Transverse colon (tissue), 4 donors: ENCODE results near the gene AK2. TPM values are rescaled to one million over a fixed set of nuclear protein-coding genes. Genes with fewer than 3 reads are reported as not detected.

Source experiments
- DNase-seq: peaks from one replicate; pipeline ENCODE4 v3.0.0-alpha.2; 2019
- H3K27ac ChIP-seq, 4 donors: fragments of 200-600 bp; sonication (generic); 2 replicates each; pipeline ENCODE4 v1.5.1; 2016 to 2018; ENCODE audit warnings: inconsistent platforms in 4 of 4
- H3K27me3 ChIP-seq: fragments of 200-600 bp; sonication (generic); 2 replicates; pipeline ENCODE4 v1.5.1; 2017; ENCODE audit warnings: inconsistent platforms
- H3K36me3 ChIP-seq, 4 donors: fragments of 200-600 bp; sonication (generic); 2 replicates each; pipeline ENCODE4 v1.5.1; 2017 to 2019; ENCODE audit warnings: inconsistent platforms in 4 of 4
- H3K4me1 ChIP-seq, 4 donors: fragments of 200-600 bp; sonication (generic); 2 replicates each; pipeline ENCODE4 v1.5.1; 2017 to 2020; ENCODE audit warnings: inconsistent platforms in 4 of 4
- H3K4me3 ChIP-seq, 4 donors: fragments of 200-600 bp; sonication (generic); 1 replicate in 1 of 4; 2 replicates in 3 of 4; pipeline versions ENCODE4 v1.5.1 to v1.6.1; 2017 to 2019; ENCODE audit warnings: inconsistent platforms in 4 of 4
- H3K9me3 ChIP-seq, 2 donors: fragments of 200-600 bp; sonication (generic); 2 replicates each; pipeline ENCODE4 v1.5.1; 2017 to 2019; ENCODE audit warnings: inconsistent platforms in 2 of 2
- EP300 ChIP-seq: sonication (generic); formaldehyde crosslinking; IDR thresholded peaks from one replicate; pipeline ENCODE4 v1.6.1; 2017; ENCODE audit warnings: antibody characterized with exemption, low read depth
- POLR2A ChIP-seq: fragments of 450-650 bp; IDR thresholded peaks from one replicate; pipeline ENCODE4 v1.6.1; 2016; ENCODE audit warnings: antibody characterized with exemption, mild to moderate bottlenecking, moderate library complexity
- POLR2AphosphoS5 ChIP-seq, 3 donors: sonication (generic); formaldehyde crosslinking; IDR thresholded peaks; one replicate each; pipeline ENCODE4 v1.6.1; 2016; ENCODE audit warnings: antibody characterized with exemption in 3 of 3
- WGBS, 2 donors: methylation state at CpG; one replicate each; pipeline ENCODE4 v1.1.5; 2018; ENCODE audit warnings: low coverage in 1 of 2; 5-methylcytosine and 5-hydroxymethylcytosine counted together
- in situ Hi-C, 4 donors: fragments of 200-750 bp; cut with MboI; loops; one replicate each; pipeline versions ENCODE4 v1.15.0 to v1.15.1; 2017; ENCODE audit warnings: low sequenced_read_pairs in 3 of 4, low pct_ligation_motif_present in 1 of 4, low pct_unique_long_range_greater_than_20kb in 1 of 4
- intact Hi-C: fragments of 100-400 bp; cut with DNase I; formaldehyde crosslinking; loops from one replicate; pipeline ENCODE4 v1.15.1; 2023; ENCODE audit warnings: low total_unique reads
- total RNA-seq, 4 donors: library from RNA; depleted of rRNA; stranded (reverse); fragments of >200 nt; gene quantifications; one replicate each; pipeline ENCODE4 v1.1.0, GENCODE V29; 2016
- TF ChIP-seq, protein P1 (sequence below), 5 experiments: fragments of 200-600 bp in 3 of 5; fragments of 450-650 bp in 2 of 5; sonication (generic) in 3 of 5; IDR thresholded peaks; 1 replicate in 2 of 5; 2 replicates in 3 of 5; pipeline ENCODE4 v1.5.1; 2016 to 2017; ENCODE audit warnings: antibody characterized with exemption in 5 of 5, inconsistent platforms in 3 of 5, mild to moderate bottlenecking in 2 of 5, moderate library complexity in 1 of 5

Gene AK2
- total RNA-seq, 4 donors from 2014 or later, result 209 to 296 (median 211) TPM

DNA sequence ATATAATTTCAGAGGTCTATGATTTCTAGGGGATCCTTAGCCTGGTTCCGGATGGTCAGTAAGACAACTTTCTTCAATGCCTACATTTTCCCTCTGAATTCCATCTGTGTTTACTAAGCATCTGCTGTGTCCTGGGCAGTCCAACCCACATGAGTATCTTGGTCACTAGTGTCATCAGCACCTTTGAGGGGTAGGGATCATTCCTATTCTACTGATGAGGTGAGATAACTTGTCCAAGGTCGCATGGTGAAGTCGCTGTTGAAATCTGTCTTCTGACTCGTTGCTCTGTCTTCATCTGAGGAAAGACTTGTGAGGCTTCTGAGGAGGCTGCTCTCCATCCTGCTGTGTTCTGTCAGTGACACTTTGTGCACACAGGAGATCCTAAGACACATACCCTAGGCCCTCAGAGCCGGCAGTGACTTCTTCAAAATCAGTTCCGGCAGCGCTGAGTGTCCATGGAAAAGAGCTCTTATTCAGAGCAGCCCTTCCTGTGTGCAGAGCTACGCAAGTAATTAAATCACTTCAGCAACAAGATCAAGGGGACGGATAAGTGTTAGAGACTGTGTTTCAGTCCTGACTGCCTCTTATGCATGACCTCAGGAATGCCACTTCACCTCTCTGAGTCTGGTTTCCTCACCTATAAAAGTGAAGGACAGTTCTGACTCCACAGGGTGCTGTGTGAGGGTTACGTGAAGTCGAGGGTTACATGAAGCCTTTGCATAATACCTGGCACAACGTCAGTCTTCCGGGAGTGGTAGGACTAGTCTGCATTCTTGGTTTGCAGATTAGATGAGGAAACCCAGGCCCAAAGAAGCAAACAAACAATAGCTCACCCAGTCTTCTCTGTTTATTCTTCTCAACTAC is 28.4 kb downstream of the AK2 start:
- in situ Hi-C loops (loop anchor here in 1 of 4 donors (10.0 kb wide), 1 partner anchor 73 kb away; no protein-coding TSS in a partner anchor), intact Hi-C loops (no loop called here)
- TF ChIP-seq, protein P1, sequence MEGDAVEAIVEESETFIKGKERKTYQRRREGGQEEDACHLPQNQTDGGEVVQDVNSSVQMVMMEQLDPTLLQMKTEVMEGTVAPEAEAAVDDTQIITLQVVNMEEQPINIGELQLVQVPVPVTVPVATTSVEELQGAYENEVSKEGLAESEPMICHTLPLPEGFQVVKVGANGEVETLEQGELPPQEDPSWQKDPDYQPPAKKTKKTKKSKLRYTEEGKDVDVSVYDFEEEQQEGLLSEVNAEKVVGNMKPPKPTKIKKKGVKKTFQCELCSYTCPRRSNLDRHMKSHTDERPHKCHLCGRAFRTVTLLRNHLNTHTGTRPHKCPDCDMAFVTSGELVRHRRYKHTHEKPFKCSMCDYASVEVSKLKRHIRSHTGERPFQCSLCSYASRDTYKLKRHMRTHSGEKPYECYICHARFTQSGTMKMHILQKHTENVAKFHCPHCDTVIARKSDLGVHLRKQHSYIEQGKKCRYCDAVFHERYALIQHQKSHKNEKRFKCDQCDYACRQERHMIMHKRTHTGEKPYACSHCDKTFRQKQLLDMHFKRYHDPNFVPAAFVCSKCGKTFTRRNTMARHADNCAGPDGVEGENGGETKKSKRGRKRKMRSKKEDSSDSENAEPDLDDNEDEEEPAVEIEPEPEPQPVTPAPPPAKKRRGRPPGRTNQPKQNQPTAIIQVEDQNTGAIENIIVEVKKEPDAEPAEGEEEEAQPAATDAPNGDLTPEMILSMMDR (IDR thresholded peaks at IDR 0.05), result no peak
- no peak for TF ChIP-seq POLR2A
- no peak for TF ChIP-seq POLR2AphosphoS5 (IDR thresholded peaks at IDR 0.05)
- TF ChIP-seq EP300, result no peak
- Histone ChIP-seq H3K4me3 (no peak overlapping the region), H3K36me3 (peaks cover 0 to 11% (median 5%) of the 10 kb centered on the region in 4 donors), H3K27ac (peak overlapping the region in 2 of 4 donors; percentile 13 to 73), H3K27me3 (no peaks in the 10 kb centered on the region), H3K4me1 (peaks cover 10 to 37% (median 19%) of the 10 kb centered on the region in 4 donors), H3K9me3 (no peaks in the 10 kb centered on the region)
- DNase-seq, result no peak
- WGBS, 2 donors, result 74 to 92% methylated on average over 6 to 13 of the region's 13 CpGs

DNA sequence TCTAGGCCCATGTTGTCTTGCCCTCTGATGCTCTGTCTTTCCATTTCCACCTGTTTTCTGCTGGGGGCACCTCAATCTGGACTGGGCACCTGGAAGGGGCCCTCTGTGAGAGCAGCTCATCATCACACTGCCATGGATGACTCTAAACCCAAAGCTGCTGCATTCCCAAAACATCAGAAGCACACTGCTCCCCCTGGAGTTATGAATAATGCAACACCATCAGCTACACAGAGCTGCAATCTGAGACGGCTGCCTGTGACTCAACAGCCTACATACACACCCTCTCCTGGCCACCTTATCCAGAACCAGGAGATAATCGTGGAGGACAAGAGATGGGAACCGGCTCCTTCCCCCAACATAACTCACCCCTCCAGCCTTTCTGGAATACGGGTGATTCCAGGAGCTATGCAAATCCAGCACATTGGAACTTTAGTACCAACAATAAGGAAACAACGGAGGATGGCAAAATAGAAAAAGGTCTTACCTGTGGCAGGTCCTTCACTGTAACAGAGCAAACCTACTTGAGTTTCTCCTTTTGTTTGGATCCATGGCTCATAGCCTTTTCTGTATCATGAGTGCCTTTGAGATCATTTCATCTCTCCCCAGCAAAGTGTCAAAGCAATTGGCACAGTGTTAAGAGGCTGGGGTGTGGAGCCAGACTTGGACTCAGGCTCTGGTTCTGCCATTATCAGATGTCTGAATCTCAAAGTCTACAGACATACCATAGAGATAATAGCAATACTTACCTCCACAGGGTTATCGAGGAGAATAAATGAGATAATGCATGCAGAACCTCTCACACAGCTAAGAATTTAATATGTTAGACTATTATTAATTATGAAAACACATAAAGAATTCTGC is 29.3 kb downstream of the AK2 start:
- Histone ChIP-seq H3K36me3 (peaks cover 0 to 6% (median 3%) of the 10 kb centered on the region in 4 donors), H3K27me3 (no peaks in the 10 kb centered on the region), H3K27ac (peak overlapping the region in 1 of 4 donors; percentile 73), H3K4me3 (no peak overlapping the region), H3K4me1 (peaks cover 10 to 36% (median 19%) of the 10 kb centered on the region in 4 donors), H3K9me3 (no peaks in the 10 kb centered on the region)
- intact Hi-C loops, result no loop called here
- 55 to 82% methylated on average over 4 to 6 of the region's 6 CpGs for WGBS, 2 donors
- TF ChIP-seq EP300, result no peak
- TF ChIP-seq, protein P1 (IDR thresholded peaks at IDR 0.05), result peak; percentile 26 to 50 (median 32)
- peak; percentile 28 for DNase-seq
- in situ Hi-C loops, result loop anchor here in 1 of 4 donors (10.0 kb wide), 1 partner anchor 73 kb away; no protein-coding TSS in a partner anchor

DNA sequence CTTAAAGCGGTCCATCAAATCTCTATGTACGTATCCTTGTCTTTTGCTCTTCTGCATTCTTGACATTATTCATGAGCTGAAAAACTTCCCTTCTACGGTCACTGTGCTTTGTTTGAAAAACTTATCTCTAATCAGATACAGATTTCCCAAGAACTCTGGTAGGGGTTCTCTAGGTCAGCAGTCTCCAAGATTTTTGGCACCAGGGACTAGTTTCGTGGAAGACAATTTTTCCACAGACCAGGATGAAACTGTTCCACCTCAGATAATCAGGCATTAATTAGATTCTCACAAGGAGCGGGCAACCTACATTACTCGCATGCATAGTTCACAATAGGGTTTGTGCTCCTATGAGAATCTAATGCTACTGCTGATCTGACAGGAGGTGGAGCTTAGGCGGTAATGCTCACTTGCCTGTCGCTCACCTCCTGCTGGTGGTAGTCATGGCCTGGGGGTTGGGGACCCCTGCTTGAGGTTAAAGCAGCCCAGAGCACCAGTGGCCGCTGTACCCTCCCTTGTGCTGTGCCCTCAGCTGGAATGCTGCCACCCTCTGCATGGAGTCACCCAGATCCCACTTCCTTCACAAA is 30.8 kb downstream of the AK2 start:
- Histone ChIP-seq H3K4me1 (peaks cover 0 to 21% (median 10%) of the 10 kb centered on the region in 4 donors), H3K36me3 (peaks cover 0 to 6% (median 0%) of the 10 kb centered on the region in 4 donors), H3K27ac (no peak overlapping the region), H3K9me3 (no peaks in the 10 kb centered on the region), H3K27me3 (no peaks in the 10 kb centered on the region), H3K4me3 (no peak overlapping the region)
- in situ Hi-C loops, result loop anchor here in 1 of 4 donors (10.0 kb wide), 1 partner anchor 71 kb away; no protein-coding TSS in a partner anchor
- WGBS, 2 donors, result 89 to 94% methylated on average over 5 to 9 of the region's 9 CpGs
- DNase-seq, result no peak
- intact Hi-C loops, result no loop called here
- TF ChIP-seq POLR2AphosphoS5 (IDR thresholded peaks at IDR 0.05) (no peak), POLR2A (no peak), EP300 (no peak)
- TF ChIP-seq, protein P1 (IDR thresholded peaks at IDR 0.05), result no peak
